ENCODE data around the gene C5orf15.
"Not testable (repeated sequence)": the region's sequence is repeated elsewhere in the genome, so short reads cannot be mapped to it uniquely, and the experiment has no call there.

The C5orf15 gene

DNA sequence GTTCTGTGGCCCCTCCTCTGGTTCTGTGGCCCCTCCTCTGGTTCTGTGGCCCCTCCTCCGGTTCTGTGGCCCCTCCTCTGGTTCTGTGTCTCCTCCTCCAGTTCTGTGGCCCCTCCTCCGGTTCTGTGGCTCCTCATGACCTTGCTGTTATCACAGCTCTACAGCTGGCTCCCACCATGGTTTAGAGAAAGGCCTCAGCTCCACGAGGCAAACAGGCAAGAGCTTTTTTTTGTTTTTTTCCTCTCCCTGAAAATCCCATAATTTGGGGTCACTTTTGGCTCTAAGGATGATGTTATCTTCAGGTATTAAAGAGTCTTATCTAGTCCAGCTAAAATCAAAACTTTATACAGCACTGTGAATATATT is 31.8 kb downstream of the C5orf15 start:
- TF ChIP-seq, protein P1, sequence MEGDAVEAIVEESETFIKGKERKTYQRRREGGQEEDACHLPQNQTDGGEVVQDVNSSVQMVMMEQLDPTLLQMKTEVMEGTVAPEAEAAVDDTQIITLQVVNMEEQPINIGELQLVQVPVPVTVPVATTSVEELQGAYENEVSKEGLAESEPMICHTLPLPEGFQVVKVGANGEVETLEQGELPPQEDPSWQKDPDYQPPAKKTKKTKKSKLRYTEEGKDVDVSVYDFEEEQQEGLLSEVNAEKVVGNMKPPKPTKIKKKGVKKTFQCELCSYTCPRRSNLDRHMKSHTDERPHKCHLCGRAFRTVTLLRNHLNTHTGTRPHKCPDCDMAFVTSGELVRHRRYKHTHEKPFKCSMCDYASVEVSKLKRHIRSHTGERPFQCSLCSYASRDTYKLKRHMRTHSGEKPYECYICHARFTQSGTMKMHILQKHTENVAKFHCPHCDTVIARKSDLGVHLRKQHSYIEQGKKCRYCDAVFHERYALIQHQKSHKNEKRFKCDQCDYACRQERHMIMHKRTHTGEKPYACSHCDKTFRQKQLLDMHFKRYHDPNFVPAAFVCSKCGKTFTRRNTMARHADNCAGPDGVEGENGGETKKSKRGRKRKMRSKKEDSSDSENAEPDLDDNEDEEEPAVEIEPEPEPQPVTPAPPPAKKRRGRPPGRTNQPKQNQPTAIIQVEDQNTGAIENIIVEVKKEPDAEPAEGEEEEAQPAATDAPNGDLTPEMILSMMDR (IDR thresholded peaks at IDR 0.05; ENCODE audit: extremely low read depth, insufficient read depth, missing control alignments) = no peak
- DNase-seq (ENCODE audit: low spot score) = no peak
- in situ Hi-C loops (cut with MboI; ENCODE audit: low pct_unique_long_range_greater_than_20kb, low sequenced_read_pairs, unreplicated experiment) = no loop called here

DNA sequence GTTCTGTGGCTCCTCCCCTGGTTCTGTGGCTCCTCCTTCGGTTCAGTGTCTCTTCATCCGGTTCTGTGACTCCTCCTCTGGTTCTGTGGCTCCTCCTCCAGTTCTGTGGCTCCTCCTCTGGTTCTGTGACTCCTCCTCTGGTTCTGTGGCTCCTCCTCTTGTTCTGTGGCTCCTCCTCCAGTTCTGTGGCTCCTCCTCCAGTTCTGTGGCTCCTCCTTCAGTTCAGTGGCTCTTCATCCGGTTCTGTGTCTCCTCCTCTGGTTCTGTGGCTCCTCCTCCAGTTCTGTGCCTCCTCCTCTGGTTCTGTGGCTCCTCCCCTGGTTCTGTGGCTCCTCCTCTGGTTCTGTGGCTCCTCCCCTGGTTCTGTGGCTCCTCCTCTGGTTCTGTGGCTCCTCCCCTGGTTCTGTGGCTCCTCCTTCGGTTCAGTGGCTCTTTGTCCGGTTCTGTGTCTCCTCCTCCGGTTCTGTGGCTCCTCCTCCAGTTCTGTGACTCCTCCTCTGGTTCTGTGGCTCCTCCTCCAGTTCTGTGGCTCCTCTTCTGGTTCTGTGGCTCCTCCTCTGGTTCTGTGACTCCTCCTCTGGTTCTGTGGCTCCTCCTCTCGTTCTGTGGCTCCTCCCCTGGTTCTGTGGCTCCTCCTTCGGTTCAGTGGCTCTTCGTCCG is 32.3 kb downstream of the C5orf15 start:
- in situ Hi-C loops (cut with MboI; ENCODE audit: low pct_unique_long_range_greater_than_20kb, low sequenced_read_pairs, unreplicated experiment); DNase-seq (ENCODE audit: low spot score): not testable (repeated sequence)

DNA sequence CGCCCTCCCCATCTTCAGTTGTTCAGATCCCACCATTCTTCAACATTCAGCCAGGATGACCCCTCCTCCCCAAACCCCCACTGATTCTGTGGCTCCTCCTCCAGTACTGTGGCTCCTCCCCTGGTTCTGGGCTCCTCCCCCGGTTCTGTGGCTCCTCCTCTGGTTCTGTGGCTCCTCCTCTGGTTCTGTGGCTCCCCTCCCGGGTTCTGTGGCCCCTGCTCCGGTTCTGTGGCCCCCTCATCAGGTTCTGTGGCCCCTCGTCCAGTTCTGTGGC is 32.8 kb downstream of the C5orf15 start:
- in situ Hi-C loops (cut with MboI; ENCODE audit: low pct_unique_long_range_greater_than_20kb, low sequenced_read_pairs, unreplicated experiment) = no loop called here
- TF ChIP-seq, protein P1 (IDR thresholded peaks at IDR 0.05; ENCODE audit: extremely low read depth, insufficient read depth, missing control alignments) = no peak
- DNase-seq (ENCODE audit: low spot score) = no peak

DNA sequence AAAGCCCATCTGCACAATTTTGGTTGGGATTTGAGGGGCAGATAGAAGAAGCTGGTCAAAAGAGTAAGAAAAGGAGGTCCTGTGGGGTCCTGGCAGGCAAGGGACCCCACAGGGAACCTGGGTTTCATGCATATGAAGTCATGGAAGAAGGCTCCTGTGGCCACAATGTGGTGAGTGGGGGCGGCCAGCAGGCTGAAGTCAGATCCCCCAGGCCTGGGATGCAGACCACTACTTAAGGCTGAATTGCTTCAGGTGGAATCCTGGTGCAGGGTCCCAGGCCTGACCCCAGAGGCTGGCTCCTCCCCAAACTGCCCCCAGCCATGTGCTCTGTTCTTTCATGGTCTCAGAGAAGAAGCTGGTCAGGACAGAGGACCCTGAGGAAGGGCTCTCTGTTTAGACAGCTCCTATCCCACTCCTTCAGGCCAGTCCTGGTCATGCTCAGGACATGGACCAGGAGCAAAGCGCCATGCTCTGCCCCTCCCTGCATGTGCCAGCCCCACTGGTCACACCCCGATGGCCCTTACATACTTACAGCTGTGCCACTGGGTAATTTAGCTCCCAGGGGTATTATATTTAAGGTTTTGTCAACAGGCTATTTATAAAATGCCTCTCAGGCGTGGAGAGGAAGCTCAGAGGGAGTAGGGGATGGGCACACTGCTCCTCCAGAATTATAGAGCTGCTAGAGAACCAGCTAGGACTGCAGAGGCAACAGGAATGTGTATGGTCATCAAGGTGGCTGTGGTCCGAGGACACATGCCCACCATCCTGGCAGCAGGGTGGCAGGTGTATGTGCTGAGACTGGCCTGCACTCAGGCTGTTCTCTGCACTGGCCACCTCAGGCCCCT is 33.4 kb downstream of the C5orf15 start:
- in situ Hi-C loops (cut with MboI; ENCODE audit: low pct_unique_long_range_greater_than_20kb, low sequenced_read_pairs, unreplicated experiment) = no loop called here
- no peak for DNase-seq (ENCODE audit: low spot score)
- TF ChIP-seq, protein P1 (IDR thresholded peaks at IDR 0.05; ENCODE audit: extremely low read depth, insufficient read depth, missing control alignments) = no peak

DNA sequence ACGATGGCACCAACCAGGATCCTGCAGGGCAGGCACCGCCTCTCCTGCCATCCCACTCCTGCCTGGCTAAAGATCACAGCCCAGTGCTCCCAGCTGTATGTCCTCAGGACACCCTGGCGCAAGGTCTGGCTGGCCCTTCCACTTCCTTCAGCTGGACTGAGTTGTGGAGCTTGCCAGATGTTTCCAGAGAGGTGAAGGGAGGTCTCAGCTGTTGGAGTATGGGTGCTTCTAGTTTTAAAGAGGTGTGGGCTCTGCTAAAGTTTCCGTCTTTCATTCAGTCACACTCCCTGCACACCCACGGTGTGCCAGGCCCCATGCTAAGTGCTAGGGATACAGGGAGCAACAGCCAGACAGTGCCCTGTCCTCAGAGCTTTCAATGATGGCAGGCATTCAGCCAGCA is 34.1 kb downstream of the C5orf15 start:
- in situ Hi-C loops (cut with MboI; ENCODE audit: low pct_unique_long_range_greater_than_20kb, low sequenced_read_pairs, unreplicated experiment) = no loop called here
- DNase-seq (ENCODE audit: low spot score) = no peak
- TF ChIP-seq, protein P1 (IDR thresholded peaks at IDR 0.05; ENCODE audit: extremely low read depth, insufficient read depth, missing control alignments) = no peak

DNA sequence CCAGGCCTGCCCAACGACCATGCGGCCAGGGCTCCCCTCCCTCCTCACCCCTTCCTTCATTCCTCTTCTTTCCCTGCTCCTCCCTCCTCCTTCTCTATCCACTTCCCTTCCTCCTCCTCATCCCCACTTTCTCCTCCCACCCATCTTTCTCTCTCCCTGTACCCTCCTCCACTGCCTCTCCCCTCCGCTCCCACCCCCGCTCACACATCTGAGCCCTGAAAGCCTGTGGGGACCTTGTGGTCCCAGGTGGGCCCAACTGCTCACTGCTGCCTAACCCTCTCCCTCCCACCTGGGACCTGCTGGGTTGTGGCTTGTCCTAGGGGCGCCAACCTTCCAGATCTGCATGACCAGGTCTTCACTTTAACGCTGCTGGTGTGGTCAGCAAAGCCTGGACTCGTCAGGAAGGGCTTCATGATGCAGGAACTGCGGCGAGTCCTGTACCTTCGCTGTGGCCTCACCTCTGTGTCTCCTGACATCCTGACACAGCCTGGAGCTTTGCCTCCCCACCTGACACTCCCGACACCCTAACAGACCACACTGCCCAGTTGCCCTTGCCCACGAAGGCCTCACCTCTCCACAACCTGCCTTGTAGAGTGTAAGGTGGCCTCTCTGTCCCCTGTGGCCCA is 34.6 kb downstream of the C5orf15 start:
- DNase-seq (ENCODE audit: low spot score) = no peak
- TF ChIP-seq, protein P1 (IDR thresholded peaks at IDR 0.05; ENCODE audit: extremely low read depth, insufficient read depth, missing control alignments) = no peak
- in situ Hi-C loops (cut with MboI; ENCODE audit: low pct_unique_long_range_greater_than_20kb, low sequenced_read_pairs, unreplicated experiment) = no loop called here

DNA sequence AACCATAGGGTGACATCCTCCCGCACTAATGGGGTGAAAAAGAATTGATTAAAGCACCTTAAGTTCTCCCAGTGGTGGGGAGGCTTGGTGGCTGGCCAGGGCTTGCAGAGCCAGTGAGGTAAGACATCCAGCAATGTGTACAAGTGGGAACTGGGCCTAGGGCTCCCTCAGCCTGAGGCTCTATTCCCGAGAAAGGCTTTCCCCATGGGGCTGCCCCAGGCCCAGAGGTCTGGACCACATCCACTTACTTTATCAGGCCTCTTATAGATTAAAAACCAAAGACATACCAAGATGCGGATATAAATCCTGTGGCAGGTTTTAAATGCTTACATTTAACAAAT is 35.3 kb downstream of the C5orf15 start:
- TF ChIP-seq, protein P1 (IDR thresholded peaks at IDR 0.05; ENCODE audit: extremely low read depth, insufficient read depth, missing control alignments) = no peak
- DNase-seq (ENCODE audit: low spot score) = no peak
- in situ Hi-C loops (cut with MboI; ENCODE audit: low pct_unique_long_range_greater_than_20kb, low sequenced_read_pairs, unreplicated experiment) = no loop called here

All from GM13977 (cell line).